Measurements from ENCODE around the gene GPI. TPM values are rescaled to one million over a fixed set of nuclear protein-coding genes. Genes with fewer than 3 reads are reported as not detected.

Gene GPI
- total and polyA plus RNA-seq, 2 of the 8 experiments (the other 6 are each of a cell fraction or from before 2014, with no cell fraction given) = 171 to 360 TPM

- TF ChIP-seq RBBP5 (IDR thresholded peaks at IDR 0.05; ENCODE audit: borderline replicate concordance, low read depth, low read length) = no peak
- no peak for TF ChIP-seq POU5F1 (IDR thresholded peaks at IDR 0.05; ENCODE audit: low read depth, low read length)
- no peak for TF ChIP-seq GTF2F1 (IDR thresholded peaks at IDR 0.05; ENCODE audit: borderline replicate concordance, low read depth, low read length)
- no peak for TF ChIP-seq RFX5 (IDR thresholded peaks at IDR 0.05; ENCODE audit: borderline replicate concordance, low read depth, low read length)
- TF ChIP-seq KDM1A (IDR thresholded peaks at IDR 0.05; ENCODE audit: borderline replicate concordance, low read length) = no peak
- no peak for TF ChIP-seq TBP (IDR thresholded peaks at IDR 0.05; ENCODE audit: low read depth, low read length)
- TF ChIP-seq SRF (IDR thresholded peaks at IDR 0.05; ENCODE audit: low read depth, low read length) = no peak
Observed at GRCh38 chr19:34382471-34382870, 17.5 kb downstream of the GPI start (continued).
